CD4-positive, alpha-beta T cell (primary cell): Measurements from ENCODE around the gene VIL1. TPM values are rescaled to one million over a fixed set of nuclear protein-coding genes. Genes with fewer than 3 reads are reported as not detected.

Source experiments
- ATAC-seq: fragments of 200-7000 bp; cut with Tn5 transposase; one replicate; pipeline ENCODE4 v1.10.0; 2022; ENCODE audit warnings: mild to moderate bottlenecking; ENCODE audit not compliant: poor library complexity
- CTCF ChIA-PET: fragments of 350-600 bp; sonication (Branson Sonifier 250); formaldehyde crosslinking; loops from one replicate; lab custom pipeline; 2021; ENCODE audit warnings: antibody characterized with exemption, inconsistent platforms; lab: Charles Lee
- POLR2A ChIA-PET: fragments of 350-600 bp; sonication (Branson Sonifier 250); formaldehyde crosslinking; loops from one replicate; lab custom pipeline; 2021; ENCODE audit warnings: antibody characterized with exemption, inconsistent platforms; lab: Charles Lee
- DNase-seq, 14 experiments: peaks; one replicate each; pipeline ENCODE4 v3.0.0-alpha.2; 2013 to 2020; ENCODE audit warnings: mixed read lengths in 2 of 14
- H3K27ac ChIP-seq, 2 donors: one replicate each; pipeline versions ENCODE4 v1.5.1 to v1.7.0; 2013; ENCODE audit warnings: low read length in 2 of 2, low read depth in 1 of 2, mild to moderate bottlenecking in 1 of 2
- H3K27me3 ChIP-seq, 2 experiments: 1 replicate in 1 of 2; 2 replicates in 1 of 2; pipeline versions ENCODE4 v1.6.1 to v1.7.0; 2013; ENCODE audit warnings: low read length in 2 of 2, control low read depth in 1 of 2, mild to moderate bottlenecking in 1 of 2, moderate library complexity in 1 of 2; ENCODE audit not compliant: insufficient read depth in 2 of 2, control insufficient read depth in 1 of 2
- H3K36me3 ChIP-seq: one replicate; pipeline ENCODE4 v1.6.1; 2013; ENCODE audit warnings: low read length, control low read depth; ENCODE audit not compliant: insufficient read depth
- H3K4me1 ChIP-seq: one replicate; pipeline ENCODE4 v1.6.1; 2013; ENCODE audit warnings: low read length, control low read depth; ENCODE audit not compliant: insufficient read depth
- H3K4me3 ChIP-seq: one replicate; pipeline ENCODE4 v1.5.1; 2013; ENCODE audit warnings: mild to moderate bottlenecking, low read length, moderate library complexity
- H3K9me3 ChIP-seq, 2 experiments: 1 replicate in 1 of 2; 2 replicates in 1 of 2; pipeline versions ENCODE4 v1.6.1 to v1.7.0; 2013; ENCODE audit warnings: low read length in 2 of 2, mild to moderate bottlenecking in 2 of 2, control low read depth in 1 of 2, moderate library complexity in 1 of 2; ENCODE audit not compliant: control insufficient read depth in 1 of 2, insufficient read depth in 1 of 2
- H3K27ac Mint-ChIP-seq: one replicate; pipeline ENCODE4 v1.8.0; 2020; ENCODE audit warnings: mixed read lengths
- H3K27me3 Mint-ChIP-seq: one replicate; pipeline ENCODE4 v1.8.0; 2021; ENCODE audit warnings: mixed read lengths
- H3K36me3 Mint-ChIP-seq: one replicate; pipeline ENCODE4 v1.8.0; 2021; ENCODE audit warnings: low read depth, mixed read lengths
- H3K4me1 Mint-ChIP-seq: one replicate; pipeline ENCODE4 v1.8.0; 2021; ENCODE audit warnings: low read depth, mixed read lengths
- H3K4me3 Mint-ChIP-seq: one replicate; pipeline ENCODE4 v1.8.0; 2020; ENCODE audit warnings: mild to moderate bottlenecking, mixed read lengths
- H3K9me3 Mint-ChIP-seq: one replicate; pipeline ENCODE4 v1.8.0; 2020; ENCODE audit warnings: mixed read lengths
- intact Hi-C, 2 experiments: fragments of 100-400 bp; cut with DNase I in 1 of 2; cut with micrococcal nuclease in 1 of 2; formaldehyde crosslinking; loops; one replicate each; pipeline versions ENCODE4 v1.15.1 to v1.9.0; 2023 to 2025; cut with DNase I, micrococcal nuclease
- microRNA-seq: library from miRNA; unstranded; fragments of <30 nt; microRNA quantifications from one replicate; pipeline ENCODE4 v1.2.0, GENCODE V29; 2021; ENCODE audit warnings: borderline microRNAs expressed, borderline replicate concordance
- total RNA-seq, 174 experiments: library from RNA in 2 of 174; stranded (reverse) in 2 of 174; gene quantifications; one replicate each; pipeline ENCODE4 v1.2.3 and lab custom pipeline; 2021 to 2026
- TF ChIP-seq, protein P1 (sequence below): fragments of 200-600 bp; IDR thresholded peaks from one replicate; pipeline ENCODE4 v1.8.0; 2022; ENCODE audit warnings: antibody characterized with exemption, mild to moderate bottlenecking

VIL1 gene
- total RNA-seq, 2 experiments from 2014 or later: 0.20 to 0.33 TPM

DNA sequence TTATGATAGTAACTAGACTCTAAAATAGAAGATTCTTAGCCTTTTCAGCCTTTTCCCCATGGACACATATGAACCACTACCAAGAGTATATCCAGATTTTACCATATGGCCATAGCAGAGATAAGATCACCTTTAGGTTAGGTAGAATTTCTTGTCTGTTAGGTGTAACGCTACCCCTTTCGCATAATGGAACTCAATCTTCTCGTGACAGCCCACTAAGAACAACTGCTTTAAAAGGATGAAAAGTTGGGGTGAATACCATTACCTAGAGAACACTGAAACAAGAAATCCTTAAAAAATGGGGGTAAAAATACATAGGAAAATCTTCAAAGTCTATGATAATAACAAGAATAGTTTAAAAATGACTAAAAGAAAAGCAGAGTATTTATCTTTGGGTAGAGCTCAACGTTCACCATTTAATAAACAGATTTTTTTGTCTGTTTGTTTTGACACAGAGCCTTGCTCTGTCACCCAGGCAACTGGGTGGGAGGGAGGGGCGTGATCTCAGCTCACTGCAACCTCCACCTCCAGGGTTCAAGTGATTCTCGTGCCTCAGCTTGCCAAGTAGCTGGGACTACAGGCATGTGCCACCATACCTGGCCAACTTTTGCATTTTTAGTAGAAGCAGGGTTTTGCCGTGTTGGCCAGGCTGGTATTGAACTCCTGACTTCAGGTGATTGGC is 67.2 kb downstream of the VIL1 start:
- CTCF ChIA-PET: no interaction called here
- POLR2A ChIA-PET: no interaction called here
- peaks cover 24% of the 10 kb centered on the region for H3K4me1 Mint-ChIP-seq
- H3K27me3 Mint-ChIP-seq: no peaks in the 10 kb centered on the region
- H3K36me3 Mint-ChIP-seq: peaks cover 76% of the 10 kb centered on the region
- Histone ChIP-seq H3K27ac (no peak overlapping the region), H3K27me3 (no peaks in the 10 kb centered on the region), H3K4me3 (no peak overlapping the region), H3K36me3 (peaks cover 59% of the 10 kb centered on the region), H3K4me1 (no peaks in the 10 kb centered on the region), H3K9me3 (no peaks in the 10 kb centered on the region)
- no peak overlapping the region for H3K27ac Mint-ChIP-seq
- DNase-seq (no peak), ATAC-seq (no peak)
- intact Hi-C loops: no loop called here
- H3K4me3 Mint-ChIP-seq: no peak overlapping the region
- TF ChIP-seq, protein P1, sequence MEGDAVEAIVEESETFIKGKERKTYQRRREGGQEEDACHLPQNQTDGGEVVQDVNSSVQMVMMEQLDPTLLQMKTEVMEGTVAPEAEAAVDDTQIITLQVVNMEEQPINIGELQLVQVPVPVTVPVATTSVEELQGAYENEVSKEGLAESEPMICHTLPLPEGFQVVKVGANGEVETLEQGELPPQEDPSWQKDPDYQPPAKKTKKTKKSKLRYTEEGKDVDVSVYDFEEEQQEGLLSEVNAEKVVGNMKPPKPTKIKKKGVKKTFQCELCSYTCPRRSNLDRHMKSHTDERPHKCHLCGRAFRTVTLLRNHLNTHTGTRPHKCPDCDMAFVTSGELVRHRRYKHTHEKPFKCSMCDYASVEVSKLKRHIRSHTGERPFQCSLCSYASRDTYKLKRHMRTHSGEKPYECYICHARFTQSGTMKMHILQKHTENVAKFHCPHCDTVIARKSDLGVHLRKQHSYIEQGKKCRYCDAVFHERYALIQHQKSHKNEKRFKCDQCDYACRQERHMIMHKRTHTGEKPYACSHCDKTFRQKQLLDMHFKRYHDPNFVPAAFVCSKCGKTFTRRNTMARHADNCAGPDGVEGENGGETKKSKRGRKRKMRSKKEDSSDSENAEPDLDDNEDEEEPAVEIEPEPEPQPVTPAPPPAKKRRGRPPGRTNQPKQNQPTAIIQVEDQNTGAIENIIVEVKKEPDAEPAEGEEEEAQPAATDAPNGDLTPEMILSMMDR: no peak
- no peaks in the 10 kb centered on the region for H3K9me3 Mint-ChIP-seq

DNA sequence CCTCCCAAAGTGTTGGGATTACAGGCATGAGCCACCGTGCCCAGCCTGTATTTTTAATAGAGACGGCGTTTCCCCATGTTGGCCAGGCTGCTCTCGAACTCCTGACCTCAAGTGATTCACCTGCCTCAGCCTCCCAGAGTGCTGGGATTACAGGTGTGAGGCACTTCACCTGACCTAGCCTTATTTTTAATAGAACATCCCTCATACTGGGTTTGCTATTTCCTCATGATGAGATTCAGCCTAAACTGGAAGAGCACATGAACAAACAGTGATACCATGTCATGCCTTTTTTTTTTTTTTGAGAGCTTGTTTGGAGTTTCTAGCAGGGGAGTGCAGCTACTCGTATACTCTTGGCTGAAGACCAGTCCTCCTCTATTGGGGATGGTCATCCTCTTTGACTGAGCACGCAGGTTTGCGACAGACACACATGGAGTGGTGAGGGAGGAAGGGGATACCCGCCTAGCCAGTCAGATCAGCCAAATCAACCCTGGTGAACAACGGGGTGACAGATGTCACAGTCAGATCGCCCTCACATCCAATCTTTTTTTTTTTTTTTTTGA is 81.7 kb downstream of the VIL1 start:
- Histone ChIP-seq H3K36me3 (peaks cover 40% of the 10 kb centered on the region), H3K27ac (no peak overlapping the region), H3K27me3 (no peaks in the 10 kb centered on the region), H3K9me3 (no peaks in the 10 kb centered on the region), H3K4me3 (no peak overlapping the region), H3K4me1 (no peaks in the 10 kb centered on the region)
- no peak for ATAC-seq
- Mint-ChIP-seq H3K9me3 (no peaks in the 10 kb centered on the region), H3K36me3 (peaks cover 64% of the 10 kb centered on the region), H3K4me1 (no peaks in the 10 kb centered on the region), H3K27me3 (no peaks in the 10 kb centered on the region), H3K27ac (no peak overlapping the region), H3K4me3 (no peak overlapping the region)
- ChIA-PET POLR2A (no interaction called here), CTCF (no interaction called here)
- no peak for DNase-seq
- TF ChIP-seq, protein P1: no peak
- intact Hi-C loops: no loop called here

DNA sequence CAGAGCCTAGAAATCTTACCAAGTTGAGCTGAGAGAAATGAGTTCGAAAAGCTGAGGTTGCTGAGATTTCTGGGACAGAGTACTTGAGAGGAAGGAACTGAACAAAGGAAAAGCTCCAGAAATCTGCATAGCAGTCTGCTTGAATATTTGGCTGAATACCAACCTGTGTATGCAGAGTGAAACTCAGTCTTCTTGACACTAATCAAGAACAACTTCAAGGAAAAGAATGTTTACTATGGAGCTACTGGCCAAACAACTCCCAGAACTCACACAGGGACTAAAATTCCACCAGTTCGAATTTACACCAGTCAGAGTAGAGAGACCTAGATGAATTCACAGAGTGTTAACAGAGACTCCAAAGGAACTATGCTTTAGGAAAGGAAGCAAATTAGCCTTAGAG is 82.7 kb downstream of the VIL1 start:
- no peaks in the 10 kb centered on the region for H3K4me1 ChIP-seq
- H3K9me3 Mint-ChIP-seq: no peaks in the 10 kb centered on the region
- ATAC-seq: no peak
- H3K36me3 ChIP-seq: peaks cover 36% of the 10 kb centered on the region
- POLR2A ChIA-PET: interaction anchor here (1.0 kb wide), 1 partner anchor 17 kb away, joined by 3 read pairs; no protein-coding TSS in a partner anchor
- H3K4me3 Mint-ChIP-seq: no peak overlapping the region
- TF ChIP-seq, protein P1: no peak
- intact Hi-C loops: no loop called here
- peaks cover 63% of the 10 kb centered on the region for H3K36me3 Mint-ChIP-seq
- CTCF ChIA-PET: interaction anchor here (0.9 kb wide), 1 partner anchor 226 kb away, joined by 3 read pairs; no protein-coding TSS in a partner anchor
- no peaks in the 10 kb centered on the region for H3K4me1 Mint-ChIP-seq
- H3K4me3 ChIP-seq: no peak overlapping the region
- no peaks in the 10 kb centered on the region for H3K27me3 ChIP-seq
- no peaks in the 10 kb centered on the region for H3K9me3 ChIP-seq
- no peak overlapping the region for H3K27ac Mint-ChIP-seq
- no peaks in the 10 kb centered on the region for H3K27me3 Mint-ChIP-seq
- H3K27ac ChIP-seq: no peak overlapping the region
- DNase-seq: no peak

Small RNA genes lying within 50 kb of the gene (microRNA-seq; reads per million reads assigned to microRNA genes)
- 49,314 reads per million, percentile 98 among the genes with 10 or more reads in this experiment for gene MIR26B

Other genes starting within 250 kb of the VIL1 start
- 100 to 1,000 TPM; 448 to 452 TPM for gene ARPC2, start 201.9 kb upstream of the VIL1 start, total RNA-seq
- 1 to 10 TPM; 1.6 to 1.8 TPM for gene GPBAR1, start 158.1 kb upstream of the VIL1 start, total RNA-seq
- 10 to 100 TPM; 40.2 to 42.5 TPM for gene AAMP, start 149.0 kb upstream of the VIL1 start, total RNA-seq
- gene PNKD, start 148.6 kb upstream of the VIL1 start, total RNA-seq: 10 to 100 TPM in 1 of 2 experiments, 1 to 10 TPM in 1; 9.2 to 10.6 TPM
- gene TMBIM1, start 126.6 kb upstream of the VIL1 start, total RNA-seq: 100 to 1,000 TPM in 1 of 2 experiments, 10 to 100 TPM in 1; 99.2 to 102 TPM
- not detected for gene CATIP, start 62.3 kb upstream of the VIL1 start, total RNA-seq
- 1 to 10 TPM; 4.9 to 6.3 TPM for gene SLC11A1, start 36.9 kb upstream of the VIL1 start, total RNA-seq
- gene CTDSP1, start 19.3 kb upstream of the VIL1 start, total RNA-seq: 10 to 100 TPM; 70.5 to 76.8 TPM
- gene USP37, start 149.2 kb downstream of the VIL1 start, total RNA-seq: 10 to 100 TPM; 20.2 to 24.4 TPM
- 10 to 100 TPM; 62.8 to 66.8 TPM for gene CNOT9, start 149.7 kb downstream of the VIL1 start, total RNA-seq
- gene PLCD4, start 188.8 kb downstream of the VIL1 start, total RNA-seq: under 1 TPM; 0.25 to 0.77 TPM
- 10 to 100 TPM; 40.3 to 44.2 TPM for gene ZNF142, start 240.5 kb downstream of the VIL1 start, total RNA-seq
- 10 to 100 TPM; 11.4 to 12.7 TPM for gene BCS1L, start 240.6 kb downstream of the VIL1 start, total RNA-seq